GM21717 (cell line): Measurements from ENCODE around the gene PADI1.

Source experiments
- ATAC-seq: cut with Tn5 transposase; IDR thresholded peaks from one replicate; pipeline ENCODE4 v1.9.1; 2021; ENCODE audit warnings: mild to moderate bottlenecking, moderate library complexity; ENCODE audit not compliant: unreplicated experiment

PADI1 gene

DNA sequence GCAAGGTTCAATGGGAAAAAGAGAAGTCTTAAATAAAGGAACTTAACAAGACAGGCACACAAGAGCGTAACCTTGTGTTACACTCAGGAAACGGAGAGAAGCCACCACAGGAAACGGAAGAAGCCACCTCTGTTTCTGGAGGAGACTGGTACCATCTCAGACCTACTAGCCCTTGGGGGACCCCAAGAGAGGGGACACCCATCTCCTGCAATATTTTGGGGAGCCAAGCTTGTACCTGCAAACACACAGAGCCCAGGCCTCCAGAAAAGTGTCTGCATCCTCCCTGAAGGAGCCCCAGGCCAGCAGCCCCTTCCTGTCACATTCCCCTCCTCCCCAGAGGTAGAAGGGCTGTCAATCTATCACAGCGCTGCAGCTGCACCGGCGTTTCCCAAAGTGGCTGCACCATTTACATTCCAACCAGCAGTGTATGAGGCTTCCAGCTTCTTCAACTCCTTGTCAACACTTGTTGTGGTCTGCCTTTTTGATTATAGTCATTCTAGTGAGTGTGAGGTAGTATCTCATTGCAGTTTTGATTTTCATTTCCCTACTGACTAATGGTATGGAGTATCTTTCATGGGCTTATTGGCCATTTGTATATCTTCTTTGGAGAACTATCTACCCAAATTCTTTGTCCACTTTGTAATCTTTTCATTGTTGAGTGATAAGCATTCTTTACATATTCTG is 23.0 kb upstream of the PADI1 start:
- no peak for ATAC-seq

DNA sequence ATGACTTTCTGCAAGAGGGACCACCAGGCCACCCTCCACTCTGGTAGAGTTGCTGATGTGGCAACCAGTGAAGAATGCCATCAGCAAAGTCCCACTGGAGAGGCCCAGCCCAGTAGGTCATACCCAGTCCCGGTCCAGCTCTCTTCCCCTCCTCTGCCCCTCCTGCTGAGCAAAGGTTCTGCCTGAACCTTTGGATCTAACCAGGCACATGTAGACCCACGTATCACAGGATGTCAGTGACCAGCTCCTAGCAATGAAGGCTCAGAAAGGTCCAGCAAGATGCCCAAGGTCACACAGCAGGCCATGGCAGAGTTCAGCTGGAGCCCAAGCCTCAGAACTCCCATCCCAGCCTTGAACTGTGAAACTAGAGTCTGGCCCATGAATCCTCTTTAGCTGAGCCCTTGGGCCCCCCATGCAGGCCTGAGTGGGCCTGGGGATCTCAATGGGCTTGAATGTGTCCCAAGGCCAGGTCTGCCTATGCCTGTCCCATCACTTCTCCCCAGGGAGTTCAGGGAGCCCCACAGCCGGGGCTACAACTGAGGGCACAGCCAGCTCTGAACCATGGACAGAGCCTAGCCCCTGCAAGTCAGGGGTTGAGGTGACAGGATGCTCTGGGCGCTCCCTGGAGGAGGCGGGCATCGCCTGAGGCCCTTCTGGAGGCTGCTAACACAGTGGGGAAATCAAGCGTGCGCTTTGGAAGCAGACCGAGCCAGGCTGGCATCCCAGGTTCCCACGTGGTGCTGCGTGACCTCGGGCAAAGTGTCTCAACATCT is 21.4 kb upstream of the PADI1 start:
- ATAC-seq = no peak

DNA sequence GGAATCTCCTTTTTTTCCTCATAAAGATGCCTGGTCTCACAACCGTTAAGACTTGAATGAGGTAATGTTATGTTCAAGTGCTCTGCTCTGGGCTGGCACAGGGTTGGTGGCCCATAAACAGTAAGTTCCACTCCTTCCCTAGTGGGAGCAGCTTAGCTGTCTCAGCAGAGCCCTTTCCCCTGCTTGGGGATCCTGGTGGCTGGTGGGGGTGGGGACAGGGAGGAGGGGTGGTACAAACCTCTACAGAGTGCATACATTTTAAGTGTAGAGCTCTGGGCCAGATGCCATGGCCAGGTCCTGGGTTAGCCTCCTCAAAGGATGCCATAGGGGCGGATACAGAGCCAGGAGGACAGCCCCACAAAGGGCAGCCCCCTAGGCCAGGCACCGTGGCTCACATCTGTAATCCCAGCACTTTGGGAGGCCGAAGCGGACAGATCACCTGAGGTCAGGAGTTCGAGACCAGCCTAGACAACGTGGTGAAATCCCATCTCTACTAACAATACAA is 20.7 kb upstream of the PADI1 start:
- no peak for ATAC-seq

DNA sequence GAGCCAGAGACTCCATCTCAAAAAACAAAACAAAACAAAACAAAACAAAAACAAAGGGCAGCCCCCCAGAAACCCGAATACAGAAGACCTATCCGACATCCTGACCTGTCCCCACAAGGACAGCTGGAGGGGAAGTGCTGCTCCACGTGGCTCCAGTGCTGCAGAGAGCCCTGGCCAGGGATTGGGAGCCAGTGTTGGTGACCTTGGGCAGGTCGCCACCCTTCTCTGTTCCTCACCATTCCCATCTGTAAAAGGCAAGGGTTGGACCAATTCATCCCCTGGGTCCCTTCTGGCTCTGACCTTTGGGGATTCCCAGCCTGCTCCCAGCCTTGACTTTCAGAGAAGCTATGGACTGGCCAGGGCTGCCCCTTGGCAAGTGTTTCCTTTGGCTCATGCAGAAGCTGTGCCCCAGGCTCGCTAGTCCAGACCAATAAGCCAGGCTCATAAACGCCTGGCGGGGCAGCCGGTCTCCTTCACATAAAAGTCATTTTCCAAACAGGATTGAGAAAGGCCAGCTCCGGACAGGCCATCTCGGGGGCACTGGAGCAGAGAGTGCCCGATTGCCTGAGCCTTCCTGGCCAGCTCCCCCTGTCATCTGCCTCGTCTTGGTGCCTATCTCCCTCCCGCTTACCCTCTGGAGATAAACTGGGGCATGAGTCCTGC is 20.0 kb upstream of the PADI1 start:
- ATAC-seq = no peak

DNA sequence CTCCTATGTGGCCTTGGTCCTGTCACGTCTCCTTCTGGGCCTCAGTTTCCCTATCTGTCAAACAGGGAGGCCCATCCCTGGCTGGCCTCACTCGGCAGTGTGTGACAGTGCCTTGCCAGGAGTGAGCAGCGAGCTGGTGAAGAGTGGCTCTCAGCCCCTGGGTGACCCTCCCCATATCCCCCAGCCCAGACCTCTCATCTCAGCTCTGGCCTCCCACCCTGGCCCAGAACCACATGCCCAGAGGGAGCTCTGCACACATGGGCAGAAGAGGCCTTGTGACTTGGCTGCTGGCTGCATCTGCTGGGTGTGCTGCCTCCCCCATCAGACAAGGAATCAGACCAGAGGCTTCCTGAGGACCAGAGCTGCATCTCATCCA is 19.5 kb upstream of the PADI1 start:
- no peak for ATAC-seq

DNA sequence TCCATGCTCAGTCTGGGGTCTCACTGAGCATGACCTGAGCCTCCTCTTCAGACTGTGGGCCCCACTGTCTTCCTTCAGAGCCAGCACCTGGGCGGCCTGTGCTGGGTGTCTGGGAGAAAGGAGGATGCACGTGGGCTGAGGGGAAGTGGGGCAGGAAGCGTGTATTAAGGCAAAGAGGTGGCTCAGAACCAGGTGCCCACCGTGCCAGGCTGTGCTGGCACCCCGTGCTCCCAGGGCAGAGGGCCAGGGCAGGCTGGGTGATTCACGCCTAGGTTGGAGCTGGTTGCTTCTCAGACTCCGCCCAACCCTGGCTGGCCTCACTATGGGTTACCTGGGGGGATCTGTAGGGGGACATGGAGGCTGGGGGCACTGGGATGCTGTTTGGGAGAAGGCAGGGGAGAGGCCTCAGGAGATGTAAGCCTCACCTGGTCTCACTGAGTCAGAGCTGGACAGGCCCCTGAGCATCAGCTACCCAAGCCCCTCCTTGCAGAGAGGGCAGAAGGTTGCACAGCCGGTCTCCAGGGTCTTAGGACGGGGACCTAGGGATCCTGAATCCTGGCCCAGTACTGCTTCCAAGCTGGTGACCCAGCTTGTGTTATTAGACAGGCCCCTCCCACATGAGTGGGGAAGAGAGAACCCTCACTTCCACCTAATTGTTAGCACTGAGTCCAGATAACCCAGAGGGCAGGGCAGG is 18.6 kb upstream of the PADI1 start:
- no peak for ATAC-seq

DNA sequence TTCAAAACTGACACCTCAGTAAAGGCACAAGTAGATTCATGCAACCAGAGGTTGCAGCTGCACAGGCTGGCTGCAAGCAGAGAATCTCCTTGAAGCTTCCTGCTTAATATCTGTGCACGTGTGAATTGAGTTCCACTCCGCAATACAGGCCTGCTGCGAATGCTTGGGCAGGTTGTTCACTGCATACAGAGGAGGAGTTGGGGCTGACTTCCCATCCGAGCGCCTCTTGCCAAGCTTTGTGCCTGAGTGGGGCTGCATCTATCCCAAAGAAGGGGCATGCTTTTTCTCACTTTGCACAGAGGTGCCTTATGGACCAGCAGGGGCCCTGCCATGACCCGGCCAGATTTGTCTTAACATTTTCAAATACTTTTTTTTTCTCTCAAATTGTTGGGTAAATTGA is 17.9 kb upstream of the PADI1 start:
- no peak for ATAC-seq

DNA sequence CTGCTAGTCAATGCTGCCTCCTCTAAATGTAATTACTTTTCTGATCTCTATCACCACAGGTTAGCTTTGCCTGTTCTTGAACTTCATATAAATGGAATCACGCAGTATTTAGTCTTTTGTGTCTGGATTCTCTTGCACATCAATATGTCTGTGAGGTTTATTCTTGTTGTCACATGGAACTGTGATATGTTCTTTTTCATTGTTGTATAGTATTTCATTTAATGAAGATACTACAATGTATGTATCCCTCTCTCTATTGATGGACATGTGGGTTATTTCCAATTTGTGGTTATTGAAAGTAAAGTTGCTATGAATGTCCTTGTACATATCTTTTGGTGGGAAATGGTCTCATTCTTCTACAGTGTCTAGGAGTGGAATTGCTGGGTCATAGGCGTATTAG is 16.7 kb upstream of the PADI1 start:
- ATAC-seq = no peak

DNA sequence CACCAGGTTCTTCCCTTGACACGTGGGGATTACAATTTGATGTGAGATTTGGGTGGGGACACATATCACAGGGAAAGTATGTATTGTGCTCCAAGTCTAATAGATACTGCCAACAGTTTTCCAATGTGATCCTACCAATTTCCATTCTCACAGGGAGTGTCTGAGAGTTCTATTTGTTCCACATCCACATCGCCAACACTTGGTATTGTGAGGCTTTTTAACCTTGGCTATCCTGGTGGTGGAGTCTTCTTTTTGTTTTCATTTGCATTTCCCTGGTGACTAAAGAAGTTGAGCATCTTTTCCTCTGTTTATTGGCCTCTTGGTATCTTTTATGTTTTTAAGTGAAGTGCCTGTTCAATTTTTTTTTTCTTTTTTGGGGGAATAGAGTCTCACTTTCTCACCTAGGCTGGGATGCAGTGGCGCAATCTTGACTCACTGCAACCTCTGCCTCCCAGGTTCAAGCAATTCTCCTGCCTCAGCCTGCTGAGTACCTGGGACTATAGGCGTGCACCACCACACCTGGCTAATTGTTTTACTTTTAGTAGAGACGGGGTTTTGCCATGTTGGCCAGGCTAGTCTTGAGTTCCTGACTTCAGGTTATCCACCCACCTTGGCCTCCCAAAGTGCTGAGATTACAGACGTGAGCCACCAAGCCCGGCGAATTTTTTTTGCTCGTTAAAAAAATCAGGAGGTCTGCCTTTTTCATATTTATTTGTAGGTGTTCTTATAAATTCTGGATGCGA is 15.9 kb upstream of the PADI1 start:
- no peak for ATAC-seq

DNA sequence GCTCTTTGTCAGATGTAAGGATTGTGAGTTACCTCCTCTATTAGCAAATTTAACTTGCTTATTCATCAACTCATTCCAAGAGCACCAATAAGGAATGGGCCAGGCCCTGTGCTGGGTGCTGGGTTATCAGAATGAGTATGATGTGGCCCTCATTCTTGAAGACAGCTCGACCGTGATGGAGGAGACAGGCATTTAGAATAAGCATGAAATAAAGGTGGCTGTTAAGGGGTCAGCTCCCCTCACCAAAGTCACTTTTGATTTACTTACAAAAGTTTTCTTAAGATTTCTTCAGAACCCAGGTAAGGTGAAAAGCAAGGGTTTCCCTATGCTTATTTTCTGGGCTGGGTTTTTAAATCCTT is 15.3 kb upstream of the PADI1 start:
- no peak for ATAC-seq

DNA sequence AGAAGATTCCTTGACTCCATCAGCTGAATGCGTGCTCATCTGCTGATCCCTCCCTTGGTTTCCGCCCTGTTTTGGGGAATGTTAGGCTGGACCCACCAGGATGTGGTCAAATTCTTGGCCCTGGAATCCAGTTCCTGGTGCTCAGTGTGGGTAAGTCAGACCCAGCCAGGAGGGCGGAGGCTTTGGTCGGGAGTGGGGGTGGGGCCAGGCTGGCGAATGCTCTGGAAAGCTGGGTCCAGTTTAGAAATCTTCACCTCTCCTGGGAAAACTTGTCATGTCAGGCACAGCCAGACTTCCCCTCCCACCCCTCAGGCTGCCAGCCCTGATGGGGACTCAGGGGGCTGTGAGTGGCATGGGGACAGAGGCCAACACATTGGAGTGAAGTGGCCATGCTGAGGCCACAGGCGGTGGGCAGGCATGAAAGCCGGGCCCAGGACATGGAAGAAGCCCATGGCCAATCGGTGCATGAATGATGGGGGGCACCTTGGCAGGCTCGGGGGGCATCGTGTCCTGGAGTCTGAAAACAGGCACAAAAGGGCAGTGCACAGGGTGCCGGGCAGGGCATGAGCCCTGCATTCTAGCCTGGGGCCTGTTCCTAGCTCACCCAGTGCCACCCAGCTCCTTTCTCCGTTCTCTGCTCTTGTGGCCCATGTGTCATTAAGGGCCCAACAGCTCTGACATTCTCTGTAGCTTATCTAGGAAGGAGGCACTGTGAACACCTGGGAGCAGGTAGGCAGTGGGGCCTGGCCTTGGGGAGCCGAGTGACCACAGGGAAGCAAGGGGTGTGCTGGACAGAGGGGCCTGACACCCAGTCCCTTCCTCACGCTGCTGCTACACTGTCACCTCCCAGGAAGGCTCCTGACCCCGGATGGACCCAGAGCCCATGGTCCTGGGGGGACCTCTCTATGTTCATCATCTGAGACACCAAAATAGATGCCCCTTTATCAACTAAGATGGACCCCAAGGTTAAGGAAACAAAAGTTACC is 14.6 kb upstream of the PADI1 start:
- ATAC-seq = no peak

DNA sequence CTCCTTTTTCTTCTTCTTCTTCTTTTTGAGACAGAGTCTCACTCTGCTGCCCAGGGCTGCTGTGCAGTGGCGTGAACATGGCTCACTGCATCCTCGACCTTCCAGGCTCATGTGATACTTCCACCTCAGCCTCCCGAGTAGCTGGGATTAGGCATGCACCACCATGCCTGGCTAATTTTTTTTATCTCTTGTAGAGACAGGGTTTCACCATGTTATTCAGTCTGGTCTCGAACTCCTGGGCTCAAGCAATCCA is 13.0 kb upstream of the PADI1 start:
- no peak for ATAC-seq

DNA sequence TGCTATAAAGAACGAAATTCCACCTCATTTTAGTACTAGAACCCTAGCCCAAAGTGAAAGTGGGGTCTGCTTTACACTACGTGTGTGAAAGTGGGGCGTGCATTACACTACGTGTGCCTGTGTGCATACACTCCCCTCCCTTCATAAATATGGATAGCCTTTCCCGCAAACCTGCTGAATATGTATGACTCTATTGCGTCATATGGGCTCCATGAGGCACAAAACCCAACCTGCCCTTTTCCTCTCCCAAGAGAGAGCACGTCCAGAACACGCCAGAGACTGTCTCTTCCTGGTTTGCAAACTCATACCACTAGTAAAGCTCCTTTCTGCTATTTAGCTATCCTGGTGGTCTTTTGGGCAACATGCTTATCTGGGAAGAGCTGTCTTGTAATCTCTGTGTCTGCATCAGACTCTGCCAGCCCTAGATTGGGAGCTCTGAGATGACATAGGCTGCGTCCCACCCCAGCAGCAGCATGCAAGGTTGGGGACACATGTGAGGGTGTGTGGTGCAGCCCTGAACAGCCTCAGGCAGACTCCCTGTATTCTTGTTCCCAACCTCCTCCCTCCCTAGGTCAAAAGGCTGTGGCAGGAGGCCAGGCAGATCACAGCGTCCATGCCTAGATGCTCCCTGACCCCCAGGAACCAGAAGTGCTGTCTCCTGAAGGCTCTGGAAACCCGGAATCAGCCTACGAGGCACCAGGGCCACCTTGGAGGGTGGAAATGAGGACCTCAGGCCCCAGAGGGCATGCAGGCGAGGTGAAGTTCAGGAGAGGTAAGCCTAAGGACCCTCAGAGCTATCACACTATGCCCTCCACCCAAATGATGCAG is 12.3 kb upstream of the PADI1 start:
- no peak for ATAC-seq

DNA sequence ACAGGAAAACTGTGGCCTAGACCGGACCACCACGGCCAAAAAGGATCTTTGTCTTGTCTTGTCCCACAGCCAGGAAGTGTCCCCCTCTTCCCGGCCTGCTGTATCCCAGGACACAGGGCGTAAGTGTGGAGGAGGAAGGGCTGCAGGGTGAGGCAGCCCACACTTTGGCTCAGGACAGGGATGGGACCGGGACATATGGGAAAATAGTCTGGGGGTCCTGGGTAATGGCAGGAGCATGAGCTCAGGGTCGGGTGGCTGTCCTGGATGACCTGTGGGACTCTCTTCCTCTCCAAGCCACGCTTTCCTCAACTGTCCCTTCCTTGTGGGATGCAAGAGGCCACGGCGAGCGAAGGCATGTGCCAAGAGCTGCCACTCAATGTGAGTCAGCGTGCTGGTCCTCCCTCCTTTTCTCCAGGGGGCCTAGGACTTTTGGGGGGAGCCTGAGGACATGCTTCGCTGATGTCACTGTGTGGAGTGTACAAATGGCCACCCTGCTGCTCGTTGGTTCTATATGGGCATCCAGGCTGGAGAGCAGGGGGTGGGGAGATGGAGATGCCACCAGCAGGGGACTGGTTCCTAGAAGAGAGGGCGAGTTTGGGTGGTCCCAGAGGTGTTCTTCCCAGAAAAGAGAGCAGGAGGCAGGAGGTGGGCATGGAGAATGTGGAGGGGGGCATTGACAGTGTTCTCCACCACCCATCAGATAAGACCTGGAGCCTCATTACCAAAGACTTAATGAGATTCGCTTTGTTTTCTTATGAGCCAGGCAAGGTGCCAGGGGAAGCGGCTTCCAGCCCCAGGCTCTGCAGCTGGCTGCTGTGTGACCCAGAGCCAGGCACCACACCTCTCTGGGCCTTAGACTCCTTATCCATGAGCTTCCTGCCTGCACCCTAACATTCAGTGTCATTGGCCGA is 11.5 kb upstream of the PADI1 start:
- ATAC-seq = no peak

DNA sequence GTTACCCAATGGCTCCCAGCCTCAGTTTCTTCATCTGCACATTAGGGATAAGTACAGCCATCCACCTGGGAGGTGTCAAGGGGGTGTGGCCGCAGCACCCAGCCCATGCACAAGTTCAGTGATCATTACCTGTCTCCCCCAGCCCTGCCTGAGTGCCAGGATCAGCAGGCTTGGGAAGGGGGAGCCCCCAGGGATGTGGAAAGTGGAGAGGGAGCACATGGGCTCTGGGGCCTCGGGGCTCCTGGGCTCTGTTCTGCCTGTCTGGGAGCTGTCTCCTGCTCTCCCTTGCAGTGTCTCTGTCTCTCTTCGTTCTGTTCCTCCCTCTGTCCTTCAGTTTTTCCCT is 10.8 kb upstream of the PADI1 start:
- no peak for ATAC-seq

DNA sequence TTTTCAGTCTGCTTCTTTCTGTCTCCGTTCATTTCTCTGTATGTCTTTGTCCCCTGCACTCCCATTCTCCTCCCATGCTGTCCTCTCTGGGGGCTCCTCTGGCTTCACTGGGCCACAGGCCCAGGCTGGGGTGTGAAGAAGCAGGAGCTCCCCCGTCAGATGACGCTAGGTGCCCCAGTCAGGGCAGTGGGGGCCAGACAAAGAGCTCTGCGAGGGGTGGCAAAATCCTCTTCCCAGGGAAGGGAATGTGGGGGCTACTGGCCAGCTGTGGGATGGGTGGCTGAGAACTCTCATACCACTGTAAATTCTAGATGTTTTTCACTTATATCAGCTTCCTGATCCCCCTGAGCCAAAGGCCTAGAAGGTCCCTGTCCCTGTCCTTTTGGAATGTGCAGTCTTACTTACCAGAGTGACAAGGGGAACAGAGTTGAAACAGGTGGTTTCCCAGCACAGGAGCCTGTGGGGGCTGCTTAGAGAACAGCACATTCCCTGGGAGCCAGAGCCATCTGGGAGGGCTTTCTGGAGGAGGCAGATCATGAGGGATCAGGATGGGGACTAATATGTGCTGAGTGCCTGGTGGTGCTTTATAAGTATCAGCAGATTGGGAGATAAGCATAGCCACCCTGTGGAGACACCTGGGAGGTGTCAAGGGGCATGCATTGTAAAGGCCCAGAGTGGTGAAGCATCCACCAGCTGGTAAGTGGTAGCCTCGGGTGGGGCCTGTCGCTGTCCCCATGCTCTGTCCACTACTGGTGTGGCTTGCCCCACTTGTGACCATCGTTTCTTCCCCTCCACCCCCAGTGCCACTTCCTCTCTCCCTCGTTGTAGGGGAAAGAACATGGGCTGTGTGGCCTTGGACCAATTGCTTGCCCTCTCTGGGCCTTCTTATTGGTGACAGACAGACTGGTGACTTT is 10.1 kb upstream of the PADI1 start:
- ATAC-seq = no peak

DNA sequence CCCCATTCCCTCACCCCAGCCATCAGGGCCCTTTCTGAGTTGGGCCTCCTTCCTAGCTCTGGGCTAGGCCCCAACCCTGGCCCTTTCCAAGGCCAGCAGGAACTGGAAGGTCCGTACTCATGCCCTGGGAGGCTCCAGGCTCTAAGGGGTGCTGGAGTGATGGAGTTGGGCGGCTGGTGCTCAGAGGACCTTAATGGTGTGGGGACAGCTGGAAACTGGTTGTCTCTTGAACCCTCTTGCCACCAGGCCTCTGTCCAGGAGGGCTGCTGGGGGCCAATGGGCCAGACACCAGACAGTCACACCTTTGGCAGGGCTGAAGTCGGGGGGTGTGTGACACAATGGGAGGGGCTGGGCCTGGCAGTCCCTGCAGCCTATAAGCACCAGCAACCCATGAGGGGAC is 9.2 kb upstream of the PADI1 start:
- no peak for ATAC-seq
